GM18909 (cell line): ENCODE results near the gene MYBL2.
"Not testable (repeated sequence)": the region's sequence is repeated elsewhere in the genome, so short reads cannot be mapped to it uniquely, and the experiment has no call there.

ENCODE experiments used
- ATAC-seq: cut with Tn5 transposase; IDR thresholded peaks from one replicate; pipeline ENCODE4 v1.9.1; 2021; ENCODE audit warnings: mild to moderate bottlenecking; ENCODE audit not compliant: unreplicated experiment, poor library complexity

MYBL2 gene

DNA sequence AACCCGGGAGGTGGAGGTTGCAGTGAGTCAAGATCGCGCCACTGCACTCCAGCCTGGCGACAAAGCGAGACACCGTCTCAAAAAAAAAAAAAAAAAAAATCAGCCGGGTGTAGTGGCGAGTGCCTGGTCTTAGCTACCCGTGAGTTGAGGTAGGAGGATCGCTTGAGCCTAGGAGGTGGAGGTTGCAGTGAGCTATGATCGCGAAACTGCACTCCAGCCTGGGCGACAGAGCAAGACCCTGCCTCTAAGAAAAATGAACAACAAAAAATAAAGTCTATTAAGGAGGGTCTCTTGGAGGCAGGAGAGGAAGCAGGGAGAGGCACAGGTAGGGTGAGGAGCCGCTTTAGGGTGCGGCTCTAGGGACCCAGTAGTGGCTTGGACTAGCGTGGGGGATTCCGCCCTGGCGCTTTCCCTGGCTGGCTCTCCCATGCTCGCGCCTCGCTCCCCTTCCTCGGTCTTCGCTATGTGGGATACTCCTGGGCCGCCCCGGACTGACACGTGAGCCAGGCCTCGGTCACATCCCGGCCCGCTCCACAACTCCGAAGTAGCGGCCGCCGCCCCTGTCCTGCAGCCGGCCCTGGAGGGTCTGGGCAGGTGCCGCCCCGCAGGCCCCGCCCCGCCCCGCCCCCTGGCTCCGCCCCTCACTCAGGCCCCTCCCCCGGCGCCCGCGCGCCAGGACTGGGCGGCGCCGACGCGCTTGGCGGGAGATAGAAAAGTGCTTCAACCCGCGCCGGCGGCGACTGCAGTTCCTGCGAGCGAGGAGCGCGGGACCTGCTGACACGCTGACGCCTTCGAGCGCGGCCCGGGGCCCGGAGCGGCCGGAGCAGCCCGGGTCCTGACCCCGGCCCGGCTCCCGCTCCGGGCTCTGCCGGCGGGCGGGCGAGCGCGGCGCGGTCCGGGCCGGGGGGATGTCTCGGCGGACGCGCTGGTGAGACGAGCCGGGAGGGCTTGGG lies at the start of gene MYBL2:
Gene MYBL2 (plus strand): TSS at position 739 of the 953 bp plus-strand sequence. CDS start 170 bp downstream, at position 909.
- ATAC-seq = peak; percentile 76

DNA sequence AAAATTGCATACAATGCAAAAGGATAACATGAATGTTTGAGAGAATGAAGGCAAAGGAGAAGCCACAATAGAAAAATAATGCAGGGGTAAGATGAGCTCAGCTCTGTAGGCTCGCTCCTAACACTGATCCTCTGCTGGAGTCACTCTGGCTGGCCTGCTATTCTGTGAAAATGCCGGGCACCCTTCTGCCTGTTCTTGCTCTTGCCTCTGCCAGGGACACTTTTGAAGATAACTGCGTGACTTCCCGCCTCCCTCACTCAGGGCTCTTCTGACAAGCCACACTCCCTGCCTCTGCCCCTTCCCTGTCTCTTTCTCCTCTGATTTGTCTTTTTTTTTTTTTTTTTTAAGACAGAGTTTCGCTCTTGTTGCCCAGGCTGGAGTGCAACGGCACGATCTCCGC lies 35.3 kb upstream of the MYBL2 start:
- no peak for ATAC-seq

DNA sequence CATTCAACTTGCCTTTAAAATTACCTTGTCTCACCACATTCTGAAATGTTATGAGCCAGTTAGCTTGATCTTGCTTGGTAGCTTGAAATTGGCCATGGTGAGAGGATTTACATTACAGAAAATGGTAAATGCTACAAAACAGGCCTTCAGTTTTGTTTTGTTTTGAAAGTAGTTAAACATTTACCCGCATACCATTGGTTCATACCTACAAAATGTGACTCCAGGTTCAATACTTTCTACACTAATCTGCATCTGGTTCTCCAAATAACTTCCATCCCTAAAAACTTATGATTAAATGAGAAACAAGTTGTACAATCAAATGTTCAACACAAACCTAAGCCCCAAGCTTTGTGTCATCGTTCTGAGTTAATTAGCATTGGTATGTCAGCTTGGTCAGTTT lies 30.5 kb upstream of the MYBL2 start:
- no peak for ATAC-seq

DNA sequence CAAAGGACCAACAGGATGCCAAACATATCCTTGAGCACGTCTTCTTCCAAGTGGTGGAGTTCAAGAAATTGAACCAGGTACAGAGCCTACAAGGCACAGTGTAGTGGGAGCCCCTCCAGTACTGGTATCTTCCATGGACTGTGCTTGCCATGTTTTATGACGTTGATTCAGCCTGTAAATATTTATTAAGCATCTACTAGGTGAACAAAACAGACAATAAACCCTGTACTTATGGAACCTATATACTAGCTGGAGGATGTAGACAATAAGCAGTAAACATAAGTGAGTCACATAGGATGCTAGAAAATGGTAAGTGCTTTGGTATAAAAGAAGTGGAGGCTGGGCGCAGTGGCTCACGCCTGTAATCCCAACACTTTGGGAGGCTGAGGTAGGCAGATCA lies 24.4 kb upstream of the MYBL2 start:
- no peak for ATAC-seq

DNA sequence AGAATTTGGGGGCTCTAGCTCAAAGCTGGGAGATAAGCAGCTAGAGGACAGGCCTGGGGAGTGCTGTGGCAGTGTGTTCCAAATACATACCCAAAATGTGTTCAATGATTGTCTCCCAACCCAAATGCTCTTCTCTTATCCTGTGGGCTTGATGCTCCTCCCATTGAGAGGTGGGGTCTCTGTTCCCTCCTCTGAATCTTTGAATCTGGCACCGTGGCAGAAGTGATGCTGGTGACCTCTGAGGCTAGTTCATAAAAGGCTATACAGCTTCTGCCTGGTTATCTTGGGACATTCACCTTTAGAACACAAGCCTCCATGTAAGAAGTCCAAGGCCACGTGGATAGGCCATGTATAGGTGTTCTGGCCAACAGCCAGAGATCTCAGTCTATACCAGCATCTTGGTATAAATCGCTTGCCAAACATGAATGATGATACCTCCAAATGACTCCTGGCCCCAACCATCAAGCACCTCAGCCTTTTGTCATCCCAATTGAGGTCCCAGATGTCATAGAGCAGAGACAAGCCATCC lies 15.9 kb upstream of the MYBL2 start:
- ATAC-seq = no peak

DNA sequence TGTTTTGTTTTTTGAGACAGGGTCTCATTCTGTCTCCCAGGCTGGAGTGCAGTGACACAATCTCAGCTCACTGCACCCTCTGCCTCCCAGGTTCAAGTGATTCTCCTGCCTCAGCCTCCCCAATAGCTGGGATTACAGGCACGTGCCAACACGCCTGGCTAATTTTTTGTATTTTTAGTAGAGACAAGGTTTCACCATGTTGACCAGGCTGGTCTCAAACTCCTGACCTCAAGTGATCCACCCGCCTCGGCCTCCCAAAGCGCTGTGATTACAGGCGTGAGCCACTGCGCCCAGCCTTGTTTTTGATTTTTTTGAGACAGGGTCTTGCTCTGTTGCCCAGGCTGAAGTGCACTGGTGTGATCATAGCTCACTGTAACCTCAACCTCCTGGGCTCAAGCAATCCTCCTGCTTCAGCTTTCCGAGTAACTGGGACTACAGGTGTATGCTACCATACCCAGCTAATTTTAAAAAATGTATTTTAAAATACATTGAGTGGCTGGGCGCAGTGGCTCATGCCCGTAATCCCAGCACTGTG lies 15.2 kb upstream of the MYBL2 start:
- ATAC-seq = not testable (repeated sequence)

DNA sequence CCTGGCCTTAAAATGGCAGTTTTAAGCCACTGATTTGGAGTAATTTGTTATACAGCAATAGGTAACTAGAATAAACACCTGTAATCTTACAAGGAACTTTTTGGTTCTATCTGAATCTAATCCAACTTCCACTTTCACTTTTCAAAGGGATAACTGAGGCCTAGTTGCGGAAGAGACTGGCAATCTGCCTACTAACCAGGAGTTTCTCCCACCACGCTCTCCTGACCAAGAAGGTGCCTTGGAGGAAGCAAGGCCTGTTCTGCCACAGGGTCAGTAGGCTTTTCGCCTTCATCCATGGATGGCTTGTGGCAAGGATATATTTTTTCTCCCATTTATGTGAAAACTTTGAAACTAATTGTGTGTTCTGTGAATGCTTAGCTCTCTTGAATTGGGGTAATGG lies 12.9 kb upstream of the MYBL2 start:
- no peak for ATAC-seq

DNA sequence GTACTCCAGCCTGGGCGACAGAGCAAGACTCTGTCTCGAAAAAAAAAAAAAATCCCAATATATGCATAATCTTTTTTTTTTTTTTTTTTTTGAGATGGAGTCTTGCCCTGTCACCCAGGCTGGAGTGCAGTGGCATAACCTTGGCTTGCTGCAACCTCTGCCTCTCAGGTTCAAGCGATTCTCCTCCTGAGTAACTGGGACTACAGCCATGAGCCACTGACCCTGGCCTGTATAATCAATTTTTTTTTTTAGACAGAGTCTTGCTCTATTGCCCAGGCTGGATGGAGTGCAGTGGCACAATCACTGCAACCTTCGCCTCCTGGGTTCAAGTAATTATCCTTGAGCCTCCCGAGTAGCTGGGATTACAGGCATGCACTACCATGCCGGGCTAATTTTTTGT lies 11.7 kb upstream of the MYBL2 start:
- not testable (repeated sequence) for ATAC-seq

DNA sequence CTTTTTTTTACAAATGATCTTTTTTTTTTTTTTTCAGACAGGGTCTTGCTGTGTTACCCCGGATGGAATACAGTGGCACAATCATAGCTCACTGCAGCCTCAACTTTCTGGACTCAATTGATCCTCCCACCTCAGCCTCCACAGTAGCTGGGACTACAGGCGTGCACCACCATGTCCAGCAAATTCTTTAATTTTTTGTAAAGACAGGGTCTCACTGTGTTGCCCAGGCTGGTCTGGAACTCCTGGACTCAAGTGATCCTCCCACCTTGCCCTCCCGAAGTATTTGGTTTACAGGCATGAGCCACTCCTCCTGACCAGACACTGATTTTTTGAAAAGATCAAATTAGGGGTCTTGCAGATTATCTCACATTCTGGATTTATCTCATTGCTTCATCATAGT lies 11.0 kb upstream of the MYBL2 start:
- no peak for ATAC-seq

DNA sequence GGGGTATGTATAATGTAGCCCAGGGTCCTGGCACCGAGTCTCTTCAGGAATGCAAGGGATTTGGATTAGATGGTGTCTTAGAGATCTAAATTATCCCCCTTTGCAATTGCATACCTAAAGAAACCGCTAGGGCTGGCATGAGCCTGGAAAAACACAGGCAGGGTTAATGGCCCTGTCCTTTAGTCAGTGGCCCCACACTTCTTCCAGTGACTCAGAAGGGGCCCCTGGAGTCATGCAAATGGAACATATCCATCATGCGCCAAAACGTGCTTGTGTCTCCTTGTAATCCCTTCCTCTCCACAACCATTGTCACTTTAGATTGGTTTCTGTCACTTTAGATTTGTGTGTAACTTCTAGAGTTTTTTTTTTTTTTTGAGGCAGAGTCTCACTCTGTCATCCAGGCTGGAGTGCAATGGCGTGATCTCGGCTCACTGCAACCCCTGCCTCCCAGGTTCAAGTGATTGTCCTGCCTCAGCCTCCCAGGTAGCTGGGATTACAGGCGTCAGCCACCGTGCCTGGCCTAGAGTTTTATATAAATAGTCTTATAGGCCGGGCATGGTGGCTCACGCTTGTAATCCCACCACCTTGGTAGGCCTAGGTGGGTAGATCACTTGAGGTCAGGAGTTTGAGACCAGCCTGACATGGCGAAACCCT lies 8.7 kb upstream of the MYBL2 start:
- ATAC-seq = peak; percentile 12

DNA sequence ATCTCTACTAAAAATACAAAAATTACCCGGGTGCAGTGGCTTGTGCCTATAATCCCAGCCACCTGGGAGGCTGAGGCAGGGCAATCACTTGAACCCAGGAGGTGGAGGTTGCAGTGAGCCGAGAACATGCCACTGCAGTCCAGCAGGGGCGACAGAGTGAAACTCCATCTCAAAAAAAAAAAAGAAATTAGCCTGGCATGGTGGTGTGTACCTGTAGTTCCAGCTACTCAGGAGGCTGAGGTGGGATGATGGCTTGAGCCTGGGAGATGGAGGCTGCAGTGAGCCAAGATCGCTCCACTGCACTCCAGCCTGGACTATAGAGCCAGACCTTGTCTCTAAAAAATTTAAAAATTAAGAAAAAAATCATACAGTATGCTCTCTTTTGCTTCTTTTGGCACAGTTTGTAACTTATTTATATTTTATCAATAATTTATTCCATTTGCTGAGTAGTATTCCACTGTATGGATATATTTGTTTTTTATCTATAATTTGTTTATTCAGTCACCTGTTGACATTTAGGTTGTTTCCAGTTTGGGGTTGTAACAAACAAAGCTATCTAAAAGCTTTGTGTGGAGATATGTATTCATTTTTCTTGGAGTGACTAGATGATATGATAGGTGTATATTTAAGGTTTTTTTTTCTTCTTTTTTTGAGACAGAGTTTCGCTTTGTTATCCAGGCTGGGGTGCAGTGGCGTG lies 8.0 kb upstream of the MYBL2 start:
- ATAC-seq = no peak

DNA sequence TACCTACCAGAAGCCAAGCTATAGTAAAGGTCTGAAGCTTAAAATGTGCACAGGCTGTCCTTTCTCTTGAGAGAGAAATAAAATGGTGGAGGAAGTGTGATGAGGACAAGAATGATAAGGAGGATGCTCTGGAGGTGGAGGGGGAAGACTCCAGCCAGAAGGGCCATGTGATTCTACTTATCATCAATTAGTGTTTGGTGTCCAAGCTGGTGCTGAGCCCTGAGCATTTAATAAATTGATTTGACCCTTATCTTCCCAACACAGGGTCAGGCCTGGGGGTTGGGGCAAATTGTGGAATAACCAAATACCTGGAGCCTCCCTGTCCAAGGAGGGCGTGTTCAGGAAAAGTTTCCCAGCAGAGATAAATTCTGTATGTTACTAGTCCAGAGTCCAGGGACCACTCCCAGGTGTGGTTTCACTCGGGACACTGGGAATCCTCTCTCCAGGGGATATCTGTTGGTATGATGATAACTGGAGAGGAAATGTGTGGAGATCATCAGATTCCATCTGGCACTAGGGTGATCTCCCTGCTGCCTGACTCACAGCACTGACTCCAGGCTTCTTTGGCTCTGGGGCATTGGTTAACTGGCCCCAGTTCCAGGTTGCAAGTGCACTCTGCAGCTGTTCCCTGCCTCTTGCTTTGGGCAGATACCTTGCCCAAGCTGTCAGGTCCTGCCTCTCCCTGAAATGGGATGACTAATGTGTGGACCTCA lies 3.8 kb upstream of the MYBL2 start:
- no peak for ATAC-seq

DNA sequence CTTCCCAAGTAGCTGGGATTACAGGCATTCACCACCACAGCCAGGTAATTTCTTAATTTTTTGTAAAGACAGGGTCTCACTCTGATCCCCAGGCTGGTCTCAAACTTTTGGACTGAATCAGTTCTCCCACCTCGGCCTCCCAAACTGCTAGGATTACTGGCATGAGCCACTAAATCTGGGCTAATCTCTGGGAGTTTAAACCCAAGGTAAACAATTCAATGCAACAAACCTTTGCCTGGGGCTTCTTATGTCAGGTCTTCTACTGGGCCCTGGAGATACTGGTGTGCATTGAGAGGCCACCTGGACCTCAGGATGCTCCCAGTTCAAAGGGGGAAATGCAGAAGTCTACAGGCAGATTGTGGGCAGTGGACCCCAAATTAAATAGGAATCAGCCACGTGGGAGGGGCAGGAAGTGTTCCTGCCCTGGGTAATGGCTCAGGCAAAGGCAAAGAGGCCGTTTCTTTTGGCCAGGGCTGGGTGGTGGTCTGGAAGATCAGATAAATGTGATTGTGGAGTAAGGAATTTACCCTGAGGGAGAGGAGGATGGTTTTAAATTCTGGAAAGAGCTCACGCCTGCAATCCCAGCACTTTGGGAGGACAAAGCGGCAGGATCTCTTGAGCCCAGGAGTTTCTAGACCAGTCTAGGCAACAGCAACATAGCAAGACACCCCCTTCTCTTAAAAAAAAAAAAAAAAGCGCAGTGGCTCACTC lies 1.3 kb upstream of the MYBL2 start:
- no peak for ATAC-seq

DNA sequence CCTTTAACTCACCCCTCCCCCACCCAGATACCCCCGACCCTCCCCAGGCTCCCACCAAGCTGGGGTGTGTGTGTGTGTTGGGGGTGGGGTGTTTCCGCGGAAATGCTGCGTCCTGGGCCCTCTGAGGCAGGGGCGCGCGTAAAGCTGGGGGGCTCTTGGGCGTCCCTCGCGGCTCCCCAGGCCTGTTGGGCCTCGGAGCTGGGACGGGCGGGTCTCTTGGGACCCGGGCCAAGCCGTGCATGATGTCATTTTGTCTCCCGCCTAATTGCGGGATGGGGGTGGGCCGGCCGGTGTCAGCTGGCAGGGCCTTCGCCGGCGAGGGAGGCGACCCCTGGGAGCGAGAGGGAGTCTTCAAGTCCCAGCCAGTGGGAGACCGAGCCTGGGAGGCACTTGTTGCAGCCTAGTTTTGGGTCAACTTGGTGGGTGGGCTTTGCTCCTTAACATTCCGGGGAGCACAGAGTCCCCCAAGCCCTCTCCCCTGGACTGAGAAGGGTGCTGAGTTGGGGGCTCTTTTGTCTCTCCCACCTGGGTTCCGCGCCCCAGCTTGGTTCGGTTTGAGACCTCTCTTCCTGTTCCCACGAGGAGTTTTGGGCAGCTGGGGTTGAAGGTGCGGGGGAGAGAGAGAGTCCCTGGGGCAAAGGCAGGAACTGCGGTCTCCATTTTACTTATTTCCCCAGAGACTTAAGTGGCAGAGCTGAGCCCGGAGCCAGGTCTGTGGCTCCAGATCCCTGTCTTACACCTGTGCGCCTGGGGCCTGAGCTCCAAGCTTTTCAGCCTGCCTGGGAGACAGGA lies 623 bp downstream of the MYBL2 start:
- peak; percentile 30 for ATAC-seq

DNA sequence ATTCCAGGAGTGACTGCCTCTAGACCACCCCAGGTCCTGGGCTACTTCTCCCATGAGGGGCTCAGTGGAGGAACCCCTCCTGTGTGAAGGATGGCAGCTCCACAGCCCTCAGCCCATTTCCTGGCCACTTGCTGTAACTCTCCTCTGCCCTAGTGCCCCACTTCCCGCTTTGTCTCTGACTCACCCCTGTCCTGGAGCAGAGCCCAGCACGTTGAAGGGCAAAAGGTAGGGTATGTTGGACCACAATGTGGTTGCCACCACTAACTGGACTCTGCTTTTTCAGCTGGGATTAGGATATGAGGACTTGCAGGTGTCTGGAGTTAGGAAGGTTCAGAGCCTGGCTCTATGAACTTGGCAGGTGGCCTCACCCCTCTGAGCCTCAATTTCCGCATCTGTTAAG lies 2.4 kb downstream of the MYBL2 start:
- ATAC-seq = no peak

DNA sequence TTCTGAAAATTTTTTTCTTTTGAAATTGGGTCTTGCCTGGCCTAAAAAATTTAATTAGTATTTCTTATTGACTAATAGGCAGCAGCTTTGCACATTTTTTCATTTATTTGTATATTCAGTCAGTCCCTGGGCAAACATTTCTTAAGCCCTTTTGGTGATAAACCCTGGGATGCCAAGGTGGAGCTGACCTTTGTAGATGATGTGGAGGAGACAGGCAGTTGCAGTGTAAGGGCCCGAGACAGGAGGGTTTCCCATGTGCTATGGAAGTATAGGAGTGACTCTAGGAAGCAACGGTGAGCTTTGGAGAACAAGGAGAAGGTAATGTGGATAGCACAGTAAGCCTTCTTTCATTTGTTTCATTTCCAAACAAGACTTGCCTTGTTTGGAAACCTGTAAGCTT lies 3.5 kb downstream of the MYBL2 start:
- no peak for ATAC-seq

DNA sequence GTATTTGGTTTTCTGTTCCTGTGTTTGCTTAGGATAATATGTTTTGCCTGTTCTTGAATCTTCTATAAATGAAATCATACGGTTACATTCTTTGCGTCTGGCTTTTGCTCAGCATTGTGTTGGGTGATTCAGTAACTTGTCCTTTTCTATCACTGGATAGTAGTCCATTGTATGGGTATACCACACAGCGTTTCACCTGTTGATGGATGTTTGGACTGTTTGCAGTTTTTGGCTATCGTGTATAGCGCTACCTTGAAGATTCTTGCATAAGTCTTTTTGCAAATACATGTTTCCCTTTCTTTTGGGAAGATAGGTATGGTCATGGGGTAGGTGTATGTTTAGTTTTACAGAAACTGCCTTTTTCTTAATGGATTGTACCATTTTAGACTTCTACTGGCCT lies 9.5 kb downstream of the MYBL2 start:
- no peak for ATAC-seq

DNA sequence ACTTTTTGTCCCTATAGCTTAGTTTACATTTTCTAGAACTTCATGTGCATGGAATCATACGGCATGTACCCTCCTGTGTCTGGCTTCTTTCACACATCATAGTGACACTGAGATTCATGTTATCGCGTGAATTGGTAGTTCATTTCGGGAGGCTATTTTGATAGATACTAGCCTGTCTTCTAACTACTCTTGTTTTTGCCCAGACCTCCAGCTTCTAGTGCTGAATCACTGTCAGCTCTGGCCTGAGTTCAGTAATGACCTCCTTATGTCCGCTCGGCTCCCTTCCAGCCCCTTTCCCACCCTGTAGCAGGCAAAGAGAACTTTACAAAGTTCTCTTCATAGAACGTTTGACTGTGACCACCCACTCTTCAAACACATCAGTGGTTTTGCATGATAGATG lies 14.1 kb downstream of the MYBL2 start:
- no peak for ATAC-seq
